VCaP (cell line): ENCODE results near the gene USP2.

Experiments
- H3K27ac ChIP-seq: fragments of 450-650 bp; 2 replicates; pipeline ENCODE4 v1.5.1; 2017
- TF ChIP-seq, protein P1 (sequence below): fragments of 450-650 bp; conservative IDR thresholded peaks from 2 replicates; pipeline ENCODE4 v1.5.1; 2017; ENCODE audit warnings: mild to moderate bottlenecking, moderate library complexity

Gene USP2

DNA sequence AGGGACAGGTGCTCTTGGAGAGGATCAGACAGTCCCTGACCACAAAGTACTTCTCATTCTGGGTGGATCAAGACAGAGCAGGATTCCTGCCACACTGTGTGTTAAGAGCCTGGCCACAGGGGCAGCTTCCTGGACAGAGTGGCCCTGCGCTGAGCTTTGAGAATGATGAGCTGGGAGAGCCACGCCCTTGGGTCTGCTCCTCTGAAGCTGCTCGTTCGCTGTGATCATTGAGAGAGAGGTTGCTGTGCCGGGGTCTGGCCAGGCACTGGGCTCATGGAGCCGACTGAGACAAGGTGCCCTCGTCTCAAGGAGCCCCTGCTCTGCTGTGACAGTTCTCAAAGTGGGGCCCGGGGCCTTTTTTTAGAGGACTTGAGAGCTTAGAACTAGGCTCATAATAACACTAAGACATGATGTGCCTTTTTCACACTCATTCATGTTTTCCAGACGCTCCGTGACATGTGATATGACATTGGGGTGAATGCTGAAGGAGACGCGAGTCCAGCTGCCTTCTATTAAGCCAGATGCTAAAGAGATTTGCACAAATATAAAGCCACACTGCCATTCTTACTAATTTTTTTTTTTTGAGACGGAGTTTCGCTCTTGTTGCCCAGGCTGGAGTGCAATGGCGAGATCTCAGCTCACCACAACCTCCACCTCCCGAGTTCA lies 33.4 kb downstream of the USP2 start:
- H3K27ac ChIP-seq: no peak overlapping the region
- TF ChIP-seq, protein P1, sequence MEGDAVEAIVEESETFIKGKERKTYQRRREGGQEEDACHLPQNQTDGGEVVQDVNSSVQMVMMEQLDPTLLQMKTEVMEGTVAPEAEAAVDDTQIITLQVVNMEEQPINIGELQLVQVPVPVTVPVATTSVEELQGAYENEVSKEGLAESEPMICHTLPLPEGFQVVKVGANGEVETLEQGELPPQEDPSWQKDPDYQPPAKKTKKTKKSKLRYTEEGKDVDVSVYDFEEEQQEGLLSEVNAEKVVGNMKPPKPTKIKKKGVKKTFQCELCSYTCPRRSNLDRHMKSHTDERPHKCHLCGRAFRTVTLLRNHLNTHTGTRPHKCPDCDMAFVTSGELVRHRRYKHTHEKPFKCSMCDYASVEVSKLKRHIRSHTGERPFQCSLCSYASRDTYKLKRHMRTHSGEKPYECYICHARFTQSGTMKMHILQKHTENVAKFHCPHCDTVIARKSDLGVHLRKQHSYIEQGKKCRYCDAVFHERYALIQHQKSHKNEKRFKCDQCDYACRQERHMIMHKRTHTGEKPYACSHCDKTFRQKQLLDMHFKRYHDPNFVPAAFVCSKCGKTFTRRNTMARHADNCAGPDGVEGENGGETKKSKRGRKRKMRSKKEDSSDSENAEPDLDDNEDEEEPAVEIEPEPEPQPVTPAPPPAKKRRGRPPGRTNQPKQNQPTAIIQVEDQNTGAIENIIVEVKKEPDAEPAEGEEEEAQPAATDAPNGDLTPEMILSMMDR: no peak

DNA sequence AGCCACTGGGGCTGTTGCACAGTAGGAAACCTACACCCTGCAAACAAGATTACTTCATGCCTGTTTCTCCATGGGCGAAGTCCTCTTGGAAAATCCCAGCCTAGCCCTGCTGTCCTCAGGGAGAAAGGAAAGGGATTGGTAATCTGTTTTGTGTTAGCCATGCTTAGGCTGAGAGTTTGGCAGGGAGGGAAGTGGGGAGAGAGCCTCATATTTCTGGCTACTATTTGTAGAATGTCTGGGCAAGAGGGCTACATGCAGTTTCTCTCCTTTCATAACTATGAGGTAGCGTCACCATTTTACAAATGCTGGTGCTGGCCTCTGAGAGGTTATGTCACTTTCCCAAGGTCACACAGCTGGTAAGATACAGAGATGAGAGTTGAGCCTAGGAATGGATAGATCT lies 34.2 kb downstream of the USP2 start:
- H3K27ac ChIP-seq: no peak overlapping the region
- TF ChIP-seq, protein P1: no peak

DNA sequence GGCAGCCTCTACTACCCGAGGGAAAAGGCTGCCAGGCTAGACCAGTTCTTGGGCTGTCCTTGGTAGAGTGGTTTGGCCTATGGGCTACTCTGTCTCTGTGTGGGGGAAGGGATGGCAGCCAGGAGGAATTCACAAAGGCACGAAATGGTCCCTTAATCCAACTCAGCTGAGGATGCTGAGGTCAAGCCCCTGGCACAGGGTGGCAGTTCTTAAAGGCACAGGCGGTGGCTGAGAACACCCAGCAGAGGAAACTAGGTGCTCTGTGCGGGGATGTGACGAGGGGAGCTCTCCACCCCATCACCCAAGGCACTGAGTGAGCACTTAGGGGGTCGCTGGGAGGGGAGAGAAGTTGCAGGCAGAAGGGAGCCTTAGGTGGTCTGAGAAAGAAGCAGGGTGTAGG lies 34.9 kb downstream of the USP2 start, which contains the start of gene MFRP:
Gene MFRP (minus strand): TSS at position 101 of the 400 bp plus-strand sequence. CDS start 192 bp downstream, outside the sequence.
- no peak within 1 kb of the TSS for H3K27ac ChIP-seq
- TF ChIP-seq, protein P1: no peak

DNA sequence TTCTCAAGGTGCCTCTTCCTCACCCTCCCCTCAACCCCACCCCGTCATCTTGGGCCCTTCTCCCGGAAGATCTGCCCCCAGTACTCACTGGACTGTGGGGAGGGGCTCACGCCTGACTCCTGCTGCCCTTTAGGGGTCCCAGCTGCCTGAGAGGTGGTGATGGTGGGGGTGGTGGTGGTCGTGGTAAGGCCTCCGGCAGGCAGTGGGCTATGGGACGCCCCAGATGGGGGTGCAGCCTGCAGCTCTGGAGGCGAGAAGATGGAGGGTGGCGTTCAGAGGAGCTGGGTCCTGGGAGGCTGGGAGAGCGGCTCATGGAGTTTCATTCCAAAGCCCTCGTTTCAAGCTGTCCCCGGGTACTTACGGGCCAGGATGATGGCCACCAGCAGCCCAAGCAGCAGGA lies 35.8 kb downstream of the USP2 start:
- H3K27ac ChIP-seq: no peak overlapping the region
- TF ChIP-seq, protein P1: no peak

DNA sequence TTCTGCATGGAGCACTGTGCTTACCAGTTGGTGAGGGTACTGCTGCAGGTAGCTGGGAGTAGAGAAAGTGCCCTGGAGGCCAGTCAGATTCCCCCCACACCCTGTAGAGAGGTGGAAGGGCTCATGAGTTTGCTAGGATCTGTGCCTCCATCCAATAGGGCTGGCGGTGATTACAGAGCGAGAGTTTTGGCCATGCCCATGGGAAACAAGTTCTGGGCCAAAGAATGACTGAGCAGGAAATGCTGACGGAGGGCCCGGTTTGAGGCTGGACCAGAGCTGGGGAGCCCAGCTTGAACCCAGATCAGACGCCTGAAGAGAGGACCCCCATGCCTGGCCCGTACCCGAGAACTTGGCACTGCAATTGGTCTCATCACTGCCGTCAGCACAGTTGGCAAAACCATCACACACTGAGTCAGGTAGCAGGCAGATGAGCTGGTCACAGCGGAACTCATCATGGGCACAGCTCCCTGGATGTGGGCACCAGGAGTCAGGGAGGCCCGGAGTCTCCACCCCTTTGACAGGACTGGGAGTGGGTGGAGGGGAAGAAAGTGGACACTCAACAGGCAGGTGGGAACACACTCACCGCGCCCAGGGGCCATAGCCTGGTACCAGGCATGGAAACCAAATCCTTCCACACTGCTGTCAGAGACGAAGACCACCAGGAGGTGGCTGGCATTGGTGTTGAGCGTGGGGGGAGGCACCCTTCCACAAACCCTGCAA lies 37.0 kb downstream of the USP2 start:
- TF ChIP-seq, protein P1: no peak
- H3K27ac ChIP-seq: no peak overlapping the region

DNA sequence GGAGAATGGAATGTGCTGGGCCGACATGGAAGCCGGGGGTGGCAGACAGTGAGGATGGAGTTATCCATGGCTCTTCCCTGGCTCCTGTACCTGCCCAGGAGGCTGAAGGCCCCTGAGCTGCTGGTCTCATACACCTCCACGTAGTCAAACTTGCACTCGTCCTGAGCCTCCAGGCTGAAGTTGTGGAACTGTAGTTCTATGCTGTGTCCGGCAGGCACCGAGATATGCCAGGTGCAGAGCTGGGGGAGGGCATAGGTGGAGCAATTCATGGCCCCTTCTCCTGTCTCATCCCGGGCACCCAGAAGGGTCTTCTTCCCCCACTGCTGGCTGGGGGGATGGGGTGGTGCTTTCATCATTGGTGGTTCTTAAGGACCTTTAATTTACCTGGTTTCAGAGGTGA lies 37.8 kb downstream of the USP2 start:
- no peak overlapping the region for H3K27ac ChIP-seq
- TF ChIP-seq, protein P1: no peak

DNA sequence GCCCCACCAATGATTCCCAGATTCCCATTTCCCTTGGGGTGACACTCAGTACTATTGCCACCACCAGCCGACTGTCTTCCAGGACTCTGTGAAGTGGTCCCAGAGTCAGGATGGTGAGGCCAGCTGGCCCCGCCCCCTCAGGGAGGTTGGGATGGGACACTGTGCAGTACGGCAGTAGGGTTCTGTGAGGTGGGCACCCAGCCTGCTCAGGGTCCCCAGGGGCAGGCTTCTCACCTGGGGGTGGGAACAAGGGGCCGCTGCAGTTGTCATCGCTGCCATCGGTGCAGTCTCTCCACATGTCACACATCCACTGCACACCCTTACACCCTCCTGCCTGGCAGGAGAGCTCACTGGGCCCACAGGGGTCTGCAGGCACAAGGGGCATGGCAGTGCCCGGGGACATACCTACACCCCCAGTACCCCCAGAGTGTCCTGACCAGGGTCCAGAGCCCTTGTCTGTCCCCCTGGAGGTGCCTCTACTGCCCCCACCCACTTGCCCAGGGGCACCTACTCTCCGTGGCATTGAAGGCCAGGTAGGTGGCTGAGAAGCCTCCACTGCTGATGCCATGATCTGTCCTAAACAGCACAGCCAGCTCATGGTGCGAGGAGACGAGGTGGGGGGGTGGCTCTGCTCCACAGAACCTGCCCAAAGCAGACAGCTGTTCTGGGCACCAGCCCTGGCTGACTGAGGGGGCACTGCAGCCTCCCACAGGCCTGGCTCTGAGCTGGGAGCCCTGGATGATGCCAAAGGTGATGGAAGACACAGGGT lies 38.9 kb downstream of the USP2 start:
- H3K27ac ChIP-seq: no peak overlapping the region
- TF ChIP-seq, protein P1: no peak
